Measurements from ENCODE around the gene KRTAP5-9.

Gene KRTAP5-9, protein sequence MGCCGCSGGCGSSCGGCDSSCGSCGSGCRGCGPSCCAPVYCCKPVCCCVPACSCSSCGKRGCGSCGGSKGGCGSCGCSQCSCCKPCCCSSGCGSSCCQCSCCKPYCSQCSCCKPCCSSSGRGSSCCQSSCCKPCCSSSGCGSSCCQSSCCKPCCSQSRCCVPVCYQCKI

DNA sequence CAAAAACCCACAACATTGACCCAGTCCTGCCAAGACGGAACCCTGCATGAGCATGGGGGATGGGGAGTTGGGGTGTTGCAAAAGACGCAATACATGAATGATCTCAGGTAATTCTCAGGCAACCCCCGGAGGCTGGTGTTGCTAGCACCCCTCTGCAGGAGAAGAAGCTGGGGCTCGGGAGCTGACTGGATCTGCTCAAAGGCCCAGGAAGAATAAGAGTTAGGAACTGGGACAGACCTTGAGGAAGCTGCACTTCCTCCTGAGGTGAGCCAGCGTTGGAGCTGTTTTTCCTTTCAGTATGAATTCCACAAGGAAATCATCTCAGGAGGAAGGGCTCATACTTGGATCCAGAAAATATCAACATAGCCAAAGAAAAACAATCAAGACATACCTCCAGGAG is at the start of gene KRTAP5-9:
Gene KRTAP5-9, plus strand, starts transcription at position 301 of the 400 bp plus-strand sequence. CDS start 238 bp downstream, outside the sequence.
- H3K4me3 ChIP-seq (ENCODE audit: low read length): no peak within 1 kb of the TSS
- TF ChIP-seq ZNF274 (IDR thresholded peaks at IDR 0.05; ENCODE audit: low read depth, low read length): no peak

DNA sequence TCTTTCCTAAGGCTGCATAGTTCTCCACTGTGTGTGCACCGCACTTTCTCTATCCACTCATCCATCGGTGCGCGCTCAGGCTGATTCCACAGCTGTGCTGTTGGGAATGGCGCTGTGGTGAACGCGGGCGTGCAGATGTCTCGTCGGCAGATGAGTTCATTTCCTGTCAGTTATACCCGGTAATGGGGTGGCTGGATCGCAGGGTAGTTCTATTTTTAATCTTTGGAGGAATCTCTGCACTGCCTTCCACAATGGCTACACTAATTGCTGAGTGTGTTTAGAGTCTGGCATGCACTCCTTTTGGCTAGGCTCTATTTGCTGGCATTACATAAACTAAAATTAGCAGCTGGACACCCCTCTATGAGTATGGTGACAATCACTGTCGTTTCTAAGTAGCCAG is 49.1 kb upstream of the KRTAP5-9 start:
- no peak for TF ChIP-seq ZNF274 (IDR thresholded peaks at IDR 0.05; ENCODE audit: low read depth, low read length)

DNA sequence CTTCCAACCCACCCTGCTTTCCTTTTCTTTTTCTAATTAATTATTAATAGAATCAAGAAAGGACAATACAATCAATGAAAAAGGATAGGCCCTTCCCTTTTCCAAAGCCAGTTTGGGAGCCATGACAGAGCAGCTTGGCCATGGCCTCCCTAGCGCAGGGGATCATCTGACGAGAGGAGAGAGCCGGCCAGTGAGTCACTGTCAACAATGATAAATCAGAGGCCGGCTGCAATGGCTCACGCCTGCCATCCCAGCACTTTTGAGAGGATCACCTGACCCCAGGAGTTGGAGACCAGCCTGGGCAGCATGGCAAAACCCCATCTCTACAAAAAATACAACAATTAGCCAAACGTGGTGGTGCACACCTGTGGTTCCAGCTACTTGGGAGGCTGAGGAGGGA is 48.7 kb upstream of the KRTAP5-9 start:
- no peak for TF ChIP-seq ZNF274 (IDR thresholded peaks at IDR 0.05; ENCODE audit: low read depth, low read length)
- H3K4me3 ChIP-seq (ENCODE audit: low read length): no peak overlapping the region

More for the DNA sequence above, 49.1 kb upstream of the KRTAP5-9 start:
- no peak overlapping the region for H3K4me3 ChIP-seq (ENCODE audit: low read length)

DNA sequence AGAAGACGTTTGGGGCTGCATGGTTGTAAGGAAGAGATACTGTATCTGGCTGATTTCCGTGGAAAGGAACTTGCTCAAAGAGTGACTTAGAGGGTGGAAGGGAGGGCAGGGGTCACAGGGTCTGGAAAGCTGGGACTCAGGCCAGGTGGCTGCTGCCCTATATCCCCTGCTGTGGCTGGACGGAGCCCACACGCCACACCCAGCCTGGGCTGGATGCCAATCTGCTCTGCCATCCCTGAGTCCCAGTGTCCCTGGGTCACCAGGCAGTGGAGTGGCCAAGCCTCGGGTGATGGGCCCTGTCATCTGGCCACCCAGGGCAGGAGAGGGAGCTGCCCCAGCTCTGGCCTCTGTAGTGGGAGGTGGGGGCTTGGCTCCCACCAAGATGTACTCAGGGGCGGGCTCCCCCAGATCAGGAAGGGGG is 47.6 kb upstream of the KRTAP5-9 start:
- H3K4me3 ChIP-seq (ENCODE audit: low read length): no peak overlapping the region
- TF ChIP-seq ZNF274 (IDR thresholded peaks at IDR 0.05; ENCODE audit: low read depth, low read length): no peak

DNA sequence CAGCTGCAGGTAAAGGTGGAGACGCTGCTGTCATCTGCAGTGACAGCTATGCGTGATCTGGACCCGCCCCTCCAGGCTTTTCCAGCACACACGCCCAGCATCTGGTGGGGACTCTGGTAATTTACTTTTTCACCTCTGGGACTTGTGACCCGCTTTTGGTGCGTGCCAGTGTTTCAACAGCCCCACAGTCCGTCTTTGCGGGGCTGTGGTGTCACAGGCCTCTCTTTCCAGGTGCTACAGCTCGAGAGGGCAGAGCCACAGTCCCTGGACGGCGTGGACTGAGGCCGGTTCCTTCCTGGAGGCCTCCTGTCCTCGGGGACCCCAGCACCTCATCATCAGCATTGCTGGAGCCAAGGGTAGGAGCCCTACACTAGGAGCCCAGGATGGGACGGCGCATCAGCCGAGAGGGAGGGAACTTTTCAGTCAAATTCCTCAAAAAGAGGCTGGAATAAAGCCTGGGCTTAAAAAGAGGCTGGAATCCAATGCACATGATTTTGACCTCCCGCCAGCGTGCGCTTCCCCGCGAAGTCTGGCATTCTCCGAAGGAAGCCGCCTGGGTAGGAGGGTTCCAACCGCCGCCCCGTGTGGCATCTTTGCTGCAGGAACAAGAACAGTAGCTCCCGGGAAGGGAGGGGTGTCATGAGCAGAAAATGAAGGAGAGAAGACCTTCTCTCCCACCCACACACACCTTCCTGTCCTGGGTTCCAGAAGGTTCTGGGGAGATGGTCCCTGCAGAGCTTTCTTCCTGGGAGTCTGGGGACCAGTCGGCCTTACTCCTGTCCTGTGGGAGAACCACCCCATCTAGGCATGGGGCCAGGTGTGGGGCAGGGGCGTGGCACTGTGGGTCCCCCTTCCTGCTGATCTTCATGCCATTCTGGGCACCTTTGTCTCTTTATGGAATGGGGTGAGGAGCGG is 46.9 kb upstream of the KRTAP5-9 start:
- TF ChIP-seq ZNF274 (IDR thresholded peaks at IDR 0.05; ENCODE audit: low read depth, low read length): no peak
- no peak overlapping the region for H3K4me3 ChIP-seq (ENCODE audit: low read length)

DNA sequence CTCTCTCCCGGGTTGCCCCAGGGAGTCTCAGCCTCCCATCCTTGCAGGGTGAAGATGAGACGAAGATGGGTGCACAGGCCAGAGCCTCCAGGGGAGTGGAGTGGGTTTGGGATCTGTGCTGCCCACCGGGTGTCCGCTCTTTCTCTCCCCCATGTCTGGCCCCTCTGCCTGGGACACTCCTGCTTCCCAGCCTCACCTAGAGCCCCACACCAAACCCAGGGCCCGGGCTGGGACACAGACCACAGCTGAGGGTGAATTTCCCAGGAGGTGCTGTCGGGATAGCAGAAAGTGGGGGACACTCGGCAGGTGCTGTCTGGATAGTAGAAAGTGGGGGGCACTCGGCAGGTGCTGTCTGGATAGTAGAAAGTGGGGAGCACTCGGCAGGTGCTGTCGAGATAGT is 46.2 kb upstream of the KRTAP5-9 start:
- TF ChIP-seq ZNF274 (IDR thresholded peaks at IDR 0.05; ENCODE audit: low read depth, low read length): no peak
- no peak overlapping the region for H3K4me3 ChIP-seq (ENCODE audit: low read length)

DNA sequence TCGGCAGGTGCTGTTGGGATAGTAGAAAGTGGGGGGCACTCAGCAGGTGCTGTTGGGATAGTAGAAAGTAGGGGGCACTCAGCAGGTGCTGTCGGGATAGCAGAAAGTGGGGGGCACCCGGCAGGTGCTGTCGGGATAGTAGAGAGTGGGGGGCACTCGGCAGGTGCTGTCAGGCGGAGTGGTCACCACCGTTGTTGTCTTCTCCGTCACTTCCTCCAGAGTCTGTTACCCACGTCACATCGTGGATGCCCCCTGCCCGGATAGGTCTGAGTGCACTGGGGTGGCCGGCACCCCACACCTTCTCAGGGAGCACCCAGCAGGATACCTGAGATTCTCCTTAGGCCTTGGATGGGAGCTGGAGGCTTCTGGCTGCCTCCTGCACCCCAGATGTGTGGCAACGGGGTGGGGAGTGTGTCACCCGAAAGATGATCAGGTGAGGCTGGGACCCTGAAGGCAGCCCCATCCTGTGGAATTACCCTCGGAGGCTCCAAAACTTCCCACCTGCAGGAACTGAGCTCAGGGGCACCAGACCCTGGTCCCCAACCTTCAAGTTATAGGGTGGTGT is 45.3 kb upstream of the KRTAP5-9 start:
- H3K4me3 ChIP-seq (ENCODE audit: low read length): no peak overlapping the region
- TF ChIP-seq ZNF274 (IDR thresholded peaks at IDR 0.05; ENCODE audit: low read depth, low read length): no peak

DNA sequence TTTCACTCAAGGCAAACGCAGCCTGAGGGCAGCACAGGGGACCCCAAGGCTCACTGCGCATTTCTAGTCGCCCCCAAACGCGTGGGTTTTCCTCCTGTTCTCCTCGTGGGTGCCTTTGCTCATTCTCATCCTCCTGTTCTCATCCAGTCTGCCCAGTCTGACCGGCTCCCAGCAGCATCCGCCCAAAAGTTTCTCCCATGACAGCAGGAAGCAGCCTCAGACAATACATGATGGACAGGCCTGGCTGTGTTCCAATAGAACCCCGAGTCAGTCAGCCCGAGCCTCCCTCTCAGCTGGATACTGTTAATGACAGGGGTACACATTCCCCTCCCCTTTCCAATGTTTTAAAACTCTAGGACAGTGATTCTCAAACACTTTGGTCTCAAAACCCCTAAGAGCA is 43.7 kb upstream of the KRTAP5-9 start:
- no peak for TF ChIP-seq ZNF274 (IDR thresholded peaks at IDR 0.05; ENCODE audit: low read depth, low read length)
- H3K4me3 ChIP-seq (ENCODE audit: low read length): no peak overlapping the region

DNA sequence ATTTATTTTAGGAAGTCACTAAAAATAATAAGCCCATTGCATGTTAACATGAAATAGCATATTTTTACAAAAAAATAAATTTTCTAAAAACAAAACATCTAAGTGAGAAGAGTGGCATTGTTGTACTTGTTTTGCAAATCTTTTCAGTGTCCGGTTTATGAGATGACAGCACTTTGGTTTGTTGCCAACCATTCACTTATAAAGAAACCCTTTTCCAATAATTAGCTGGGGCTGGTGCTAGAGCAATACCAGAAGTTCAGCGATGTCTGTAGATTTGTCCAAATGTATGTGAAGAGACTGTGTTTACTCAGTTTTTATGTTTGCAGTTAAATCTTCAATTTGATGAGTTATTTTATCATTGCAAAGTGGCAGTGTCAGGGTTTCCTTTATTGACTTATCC is 43.2 kb upstream of the KRTAP5-9 start:
- no peak for TF ChIP-seq ZNF274 (IDR thresholded peaks at IDR 0.05; ENCODE audit: low read depth, low read length)
- H3K4me3 ChIP-seq (ENCODE audit: low read length): no peak overlapping the region

DNA sequence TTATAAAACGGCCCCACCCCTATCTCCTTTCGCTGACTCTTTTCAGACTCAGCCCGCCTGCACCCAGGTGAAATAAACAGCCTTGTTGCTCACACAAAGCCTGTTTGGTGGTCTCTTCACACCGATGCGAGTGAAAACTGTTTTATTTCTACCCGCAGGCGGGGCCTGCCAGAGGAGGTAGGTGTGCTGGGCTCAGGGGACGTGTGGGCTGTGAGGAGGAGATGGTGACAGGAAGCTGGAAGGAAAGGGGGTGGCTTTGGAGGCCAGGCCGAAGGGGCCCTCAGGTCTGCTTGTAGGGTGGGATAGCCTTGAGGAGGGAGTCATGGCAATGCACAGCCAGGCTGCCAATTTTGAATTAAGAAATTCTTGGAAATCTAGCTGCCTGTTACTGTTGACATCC is 42.4 kb upstream of the KRTAP5-9 start:
- TF ChIP-seq ZNF274 (IDR thresholded peaks at IDR 0.05; ENCODE audit: low read depth, low read length): no peak
- H3K4me3 ChIP-seq (ENCODE audit: low read length): no peak overlapping the region

DNA sequence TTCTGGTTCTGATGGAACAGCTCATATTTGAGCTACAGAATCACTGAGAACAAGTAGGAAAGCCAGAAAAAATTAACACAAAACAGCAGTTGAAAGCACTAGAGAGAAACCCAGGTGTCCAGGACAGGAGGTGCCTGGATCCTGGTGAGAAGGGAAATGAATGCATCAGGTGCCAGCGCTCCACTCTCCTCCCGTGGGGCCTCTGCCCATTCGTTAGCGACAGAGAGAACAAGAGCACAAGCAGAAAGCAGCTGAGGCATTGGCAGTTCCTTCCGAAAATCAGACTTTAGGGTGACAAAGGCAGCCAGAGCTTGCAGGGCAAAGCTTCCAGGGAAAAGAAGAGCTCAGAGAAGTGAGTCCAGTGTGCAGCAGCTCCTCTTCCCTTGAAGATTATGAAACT is 41.1 kb upstream of the KRTAP5-9 start:
- no peak for TF ChIP-seq ZNF274 (IDR thresholded peaks at IDR 0.05; ENCODE audit: low read depth, low read length)
- no peak overlapping the region for H3K4me3 ChIP-seq (ENCODE audit: low read length)

DNA sequence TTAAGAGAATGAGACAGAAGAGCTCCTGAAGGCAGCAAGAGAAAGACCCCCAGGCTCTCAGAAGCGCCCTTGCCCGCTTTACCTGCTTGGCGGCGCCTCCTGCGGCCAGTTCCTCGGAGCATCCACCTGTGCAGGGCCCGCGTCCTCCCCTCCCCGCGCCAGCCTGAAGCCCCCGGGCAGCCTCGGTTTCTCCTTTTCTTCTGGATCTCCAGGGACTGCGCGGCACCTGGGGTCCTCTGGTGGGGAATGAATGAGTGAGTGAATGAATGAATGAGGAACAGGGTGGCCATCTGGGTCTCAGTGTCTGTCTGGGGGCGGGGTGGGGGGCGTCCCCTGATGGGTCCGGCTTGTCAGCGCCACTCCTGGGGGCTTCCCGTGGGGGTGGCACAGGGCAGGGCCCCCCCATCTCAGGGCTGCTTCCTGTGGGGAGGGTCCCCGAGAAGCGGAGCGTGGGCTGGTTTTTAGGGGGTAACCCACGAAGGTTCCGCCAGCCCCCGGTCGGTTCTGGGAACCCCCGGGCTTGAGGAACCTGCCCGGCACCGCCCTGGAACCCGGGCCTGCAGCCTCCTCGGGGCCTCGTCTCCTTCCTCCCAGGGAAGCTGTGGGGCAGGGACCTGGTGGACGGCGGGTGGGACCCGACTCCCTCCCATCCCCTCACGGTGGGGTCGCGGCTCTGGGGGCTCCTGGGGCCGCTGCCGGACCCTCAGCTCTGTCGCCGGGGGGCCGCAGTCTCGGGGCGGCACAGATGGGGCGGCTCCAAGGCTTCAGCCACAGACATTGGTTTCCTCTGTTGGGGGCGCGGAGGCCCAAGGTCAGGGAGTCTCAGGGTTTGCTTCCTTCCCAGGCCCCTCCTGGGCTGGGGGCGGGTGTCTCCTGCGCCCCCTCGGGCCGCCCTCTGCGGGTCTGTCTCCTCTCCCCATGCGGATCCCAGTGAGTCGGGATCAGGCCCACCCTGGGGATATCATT is 29.4 kb upstream of the KRTAP5-9 start:
- no peak overlapping the region for H3K4me3 ChIP-seq (ENCODE audit: low read length)
- TF ChIP-seq ZNF274 (IDR thresholded peaks at IDR 0.05; ENCODE audit: low read depth, low read length): no peak

DNA sequence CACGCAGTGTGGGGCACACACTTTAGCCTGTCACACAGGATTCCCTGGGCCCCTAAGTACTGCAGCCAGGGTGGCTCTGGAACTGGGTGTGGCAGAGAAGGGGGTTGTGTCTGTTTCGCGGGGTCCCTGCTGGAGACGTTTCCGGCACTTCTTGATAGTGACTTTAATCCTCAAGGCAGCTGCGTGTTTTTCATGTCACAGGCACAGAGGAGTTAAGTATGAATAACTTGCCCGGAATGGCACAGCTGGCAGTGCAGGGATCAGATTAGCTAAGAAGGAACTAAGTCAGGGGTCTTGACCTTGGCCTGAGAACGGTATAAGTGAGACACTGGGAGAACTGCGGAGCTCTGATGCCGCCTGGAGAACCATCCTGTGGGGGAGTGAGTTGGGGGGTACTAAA is 28.7 kb upstream of the KRTAP5-9 start:
- no peak for TF ChIP-seq ZNF274 (IDR thresholded peaks at IDR 0.05; ENCODE audit: low read depth, low read length)
- no peak overlapping the region for H3K4me3 ChIP-seq (ENCODE audit: low read length)

Data from GM08714 (cell line).